HUES48 (cell line): ENCODE results near the gene DNLZ.

Experiments
- H3K27ac ChIP-seq: one replicate; pipeline ENCODE4 v1.7.0; 2013; ENCODE audit warnings: low read depth, low read length, inconsistent platforms
- H3K27me3 ChIP-seq: 2 replicates; pipeline ENCODE4 v1.6.1; 2013; ENCODE audit warnings: mild to moderate bottlenecking, low read length; ENCODE audit not compliant: control insufficient read depth, insufficient read depth
- H3K36me3 ChIP-seq: 2 replicates; pipeline ENCODE4 v1.6.1; 2013; ENCODE audit warnings: low read length; ENCODE audit not compliant: control insufficient read depth, insufficient read depth
- H3K4me1 ChIP-seq: 2 replicates; pipeline ENCODE4 v1.6.1; 2013; ENCODE audit warnings: mild to moderate bottlenecking, low read length; ENCODE audit not compliant: control insufficient read depth, insufficient read depth
- H3K4me3 ChIP-seq: 2 replicates; pipeline ENCODE4 v1.5.1; 2013; ENCODE audit warnings: mild to moderate bottlenecking, low read depth, low read length
- H3K9ac ChIP-seq: 2 replicates; pipeline ENCODE4 v1.6.1; 2013; ENCODE audit warnings: mild to moderate bottlenecking, low read depth, low read length, moderate library complexity
- H3K9me3 ChIP-seq: 2 replicates; pipeline ENCODE4 v1.6.1; 2013; ENCODE audit warnings: low read length; ENCODE audit not compliant: control insufficient read depth, insufficient read depth

DNLZ gene

GRCh38 chr9:136334541-136334940, 29.0 kb downstream of the DNLZ start:
- no peak overlapping the region for H3K9ac ChIP-seq
- no peak overlapping the region for H3K4me3 ChIP-seq
- H3K27me3 ChIP-seq, result no peaks in the 10 kb centered on the region
- H3K4me1 ChIP-seq, result no peaks in the 10 kb centered on the region
- no peaks in the 10 kb centered on the region for H3K36me3 ChIP-seq
- no peak overlapping the region for H3K27ac ChIP-seq
- no peaks in the 10 kb centered on the region for H3K9me3 ChIP-seq

GRCh38 chr9:136333486-136333885, 30.1 kb downstream of the DNLZ start:
- H3K9ac ChIP-seq, result no peak overlapping the region
- H3K4me3 ChIP-seq, result no peak overlapping the region
- no peaks in the 10 kb centered on the region for H3K36me3 ChIP-seq
- no peak overlapping the region for H3K27ac ChIP-seq
- H3K4me1 ChIP-seq, result 0 out of 2 replicates have a peak, but pooled peaks cover under 1% of the 10 kb centered on the region
- no peaks in the 10 kb centered on the region for H3K9me3 ChIP-seq
- no peaks in the 10 kb centered on the region for H3K27me3 ChIP-seq

GRCh38 chr9:136333045-136333444, 30.5 kb downstream of the DNLZ start:
- H3K27ac ChIP-seq, result no peak overlapping the region
- H3K9ac ChIP-seq, result no peak overlapping the region
- H3K4me1 ChIP-seq, result 0 out of 2 replicates have a peak, but pooled peaks cover 5% of the 10 kb centered on the region
- no peaks in the 10 kb centered on the region for H3K9me3 ChIP-seq
- H3K4me3 ChIP-seq, result no peak overlapping the region
- H3K27me3 ChIP-seq, result no peaks in the 10 kb centered on the region
- H3K36me3 ChIP-seq, result no peaks in the 10 kb centered on the region

GRCh38 chr9:136332482-136332983, 31.0 kb downstream of the DNLZ start:
- H3K9ac ChIP-seq, result no peak overlapping the region

GRCh38 chr9:136331556-136332481, 31.7 kb downstream of the DNLZ start:
- Histone ChIP-seq H3K9ac (no peak overlapping the region), H3K27ac (no peak overlapping the region), H3K9me3 (no peaks in the 10 kb centered on the region)

More at GRCh38 chr9:136332482-136332983, 31.0 kb downstream of the DNLZ start:
- H3K36me3 ChIP-seq, result no peaks in the 10 kb centered on the region
- no peaks in the 10 kb centered on the region for H3K27me3 ChIP-seq
- no peak overlapping the region for H3K4me3 ChIP-seq
- 0 out of 2 replicates have a peak, but pooled peaks cover 5% of the 10 kb centered on the region for H3K4me1 ChIP-seq
- no peaks in the 10 kb centered on the region for H3K9me3 ChIP-seq
- H3K27ac ChIP-seq, result no peak overlapping the region

GRCh38 chr9:136331030-136331429, 32.5 kb downstream of the DNLZ start:
- Histone ChIP-seq H3K27me3 (no peaks in the 10 kb centered on the region), H3K4me1 (peaks cover 16% of the 10 kb centered on the region), H3K4me3 (no peak overlapping the region), H3K36me3 (no peaks in the 10 kb centered on the region), H3K27ac (no peak overlapping the region), H3K9ac (no peak overlapping the region), H3K9me3 (no peaks in the 10 kb centered on the region)

More at GRCh38 chr9:136331556-136332481, 31.7 kb downstream of the DNLZ start:
- H3K4me1 ChIP-seq, result peaks cover 8% of the 10 kb centered on the region
- no peak overlapping the region for H3K4me3 ChIP-seq
- H3K27me3 ChIP-seq, result no peaks in the 10 kb centered on the region
- H3K36me3 ChIP-seq, result no peaks in the 10 kb centered on the region

- Histone ChIP-seq H3K36me3 (no peaks in the 10 kb centered on the region), H3K4me1 (peaks cover 19% of the 10 kb centered on the region), H3K4me3 (no peak overlapping the region), H3K9ac (no peak overlapping the region), H3K9me3 (no peaks in the 10 kb centered on the region), H3K27me3 (no peaks in the 10 kb centered on the region), H3K27ac (no peak overlapping the region)
Measured at GRCh38 chr9:136330406-136330990, 33.0 kb downstream of the DNLZ start.

GRCh38 chr9:136329636-136330405, 33.7 kb downstream of the DNLZ start:
- Histone ChIP-seq H3K27me3 (no peaks in the 10 kb centered on the region), H3K4me3 (no peak overlapping the region), H3K9me3 (no peaks in the 10 kb centered on the region), H3K27ac (no peak overlapping the region), H3K4me1 (peaks cover 19% of the 10 kb centered on the region), H3K9ac (no peak overlapping the region), H3K36me3 (no peaks in the 10 kb centered on the region)

- H3K27me3 ChIP-seq, result no peaks in the 10 kb centered on the region
- no peaks in the 10 kb centered on the region for H3K9me3 ChIP-seq
- peaks cover 19% of the 10 kb centered on the region for H3K4me1 ChIP-seq
- no peak overlapping the region for H3K27ac ChIP-seq
- H3K36me3 ChIP-seq, result no peaks in the 10 kb centered on the region
- H3K9ac ChIP-seq, result no peak overlapping the region
- H3K4me3 ChIP-seq, result no peak overlapping the region
Measured at GRCh38 chr9:136329211-136329627, 34.3 kb downstream of the DNLZ start.

GRCh38 chr9:136328622-136329041, 34.9 kb downstream of the DNLZ start:
- H3K4me1 ChIP-seq, result peaks cover 19% of the 10 kb centered on the region
- H3K4me3 ChIP-seq, result peak overlapping the region; percentile 20; the same call in 1 of the 2 replicates

More at GRCh38 chr9:136328622-136329041, 34.9 kb downstream of the DNLZ start:
- no peak overlapping the region for H3K9ac ChIP-seq
- H3K27me3 ChIP-seq, result no peaks in the 10 kb centered on the region
- H3K36me3 ChIP-seq, result no peaks in the 10 kb centered on the region
- H3K27ac ChIP-seq, result no peak overlapping the region
- no peaks in the 10 kb centered on the region for H3K9me3 ChIP-seq
